GM10248 (cell line): ENCODE measurements around the gene ELK3.

Experiments
- CTCF ChIA-PET: fragments of 300-600 bp; sonication (Branson Sonifier 250); formaldehyde crosslinking; extraction: SDS; loops from one replicate; lab custom pipeline; 2021; ENCODE audit warnings: antibody characterized with exemption; lab: Yijun Ruan, JAX
- POLR2A ChIA-PET: fragments of 350-650 bp; sonication (Branson Sonifier 250); formaldehyde crosslinking; extraction: SDS; loops from one replicate; lab custom pipeline; 2020; ENCODE audit warnings: antibody characterized with exemption; lab: Yijun Ruan, JAX
- DNase-seq: peaks from one replicate; pipeline ENCODE4 v3.0.0; 2012; ENCODE audit errors: extremely low spot score
- CTCF ChIP-seq: IDR thresholded peaks from 2 replicates; pipeline ENCODE4 v1.5.1; 2012; ENCODE audit warnings: mild to moderate bottlenecking, low read depth; ENCODE audit errors: extremely low read depth, missing control alignments, control extremely low read depth

The ELK3 gene

GRCh38 chr12:96212456-96213375 is 18.5 kb downstream of the ELK3 start:
- no peak for TF ChIP-seq CTCF
- no peak for DNase-seq
- ChIA-PET POLR2A (no interaction called here), CTCF (interaction anchor here (1.1 to 9.8 kb wide), 10 partner anchors 14 to 304 kb away, joined by 3 to 123 read pairs (median 4); partner anchors contain the start of genes CDK17 and CFAP54)

GRCh38 chr12:96213869-96214268 is 19.7 kb downstream of the ELK3 start:
- ChIA-PET POLR2A (no interaction called here), CTCF (interaction anchor here (1.8 to 9.8 kb wide), 10 partner anchors 10 to 295 kb away, joined by 4 to 123 read pairs (median 12); no protein-coding TSS in a partner anchor)
- no peak for TF ChIP-seq CTCF
- no peak for DNase-seq

- POLR2A ChIA-PET = no interaction called here
- CTCF ChIA-PET = interaction anchor here (0.6 to 9.8 kb wide), 42 partner anchors 8 to 360 kb away, joined by 3 to 123 read pairs (median 4); partner anchors contain the start of gene LTA4H
- no peak for DNase-seq
- TF ChIP-seq CTCF = no peak
These were observed 21.7 kb downstream of the ELK3 start for GRCh38 chr12:96215919-96216273.

- POLR2A ChIA-PET = no interaction called here
- CTCF ChIA-PET = interaction anchor here (1.1 to 1.8 kb wide), 2 partner anchors 9 to 298 kb away, joined by 3 to 5 read pairs; no protein-coding TSS in a partner anchor
- no peak for DNase-seq
- no peak for TF ChIP-seq CTCF
These were observed 25.0 kb downstream of the ELK3 start for GRCh38 chr12:96218989-96219678.

- CTCF ChIA-PET = interaction anchor here (1.1 to 1.8 kb wide), 2 partner anchors 10 to 297 kb away, joined by 3 to 5 read pairs; no protein-coding TSS in a partner anchor
- no peak for DNase-seq
- POLR2A ChIA-PET = no interaction called here
- TF ChIP-seq CTCF = no peak
These were observed 25.6 kb downstream of the ELK3 start for GRCh38 chr12:96219700-96220206.

GRCh38 chr12:96220902-96221301 is 26.7 kb downstream of the ELK3 start:
- DNase-seq = no peak
- POLR2A ChIA-PET = no interaction called here
- CTCF ChIA-PET = no interaction called here
- TF ChIP-seq CTCF = no peak
